ENCODE results near the gene MTHFD1L. TPM values are rescaled to one million over a fixed set of nuclear protein-coding genes. Genes with fewer than 3 reads are reported as not detected.

Gene MTHFD1L
- total RNA-seq, 4 donors from 2014 or later = 4.3 to 23.1 (median 4.7) TPM

DNA sequence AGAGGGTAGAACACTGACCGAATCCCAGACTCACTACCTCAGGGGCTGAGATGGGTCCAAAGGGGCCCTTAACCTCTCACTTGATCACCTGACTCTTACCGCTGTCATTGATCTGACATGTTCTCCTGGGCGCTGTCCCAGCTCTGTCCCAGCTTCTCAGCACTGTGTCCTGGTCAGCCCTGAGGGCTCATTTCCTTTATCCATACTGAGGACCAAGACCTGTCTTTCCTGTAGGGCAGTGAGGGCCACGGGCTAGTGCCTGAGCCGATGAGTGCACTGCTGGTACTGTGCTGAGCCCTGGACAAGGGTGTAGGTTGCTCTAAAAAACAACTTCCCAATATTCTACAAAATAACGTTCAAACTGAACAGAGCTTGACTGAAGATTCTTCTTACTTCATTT lies 131.5 kb downstream of the MTHFD1L start:
- TF ChIP-seq, protein P1, sequence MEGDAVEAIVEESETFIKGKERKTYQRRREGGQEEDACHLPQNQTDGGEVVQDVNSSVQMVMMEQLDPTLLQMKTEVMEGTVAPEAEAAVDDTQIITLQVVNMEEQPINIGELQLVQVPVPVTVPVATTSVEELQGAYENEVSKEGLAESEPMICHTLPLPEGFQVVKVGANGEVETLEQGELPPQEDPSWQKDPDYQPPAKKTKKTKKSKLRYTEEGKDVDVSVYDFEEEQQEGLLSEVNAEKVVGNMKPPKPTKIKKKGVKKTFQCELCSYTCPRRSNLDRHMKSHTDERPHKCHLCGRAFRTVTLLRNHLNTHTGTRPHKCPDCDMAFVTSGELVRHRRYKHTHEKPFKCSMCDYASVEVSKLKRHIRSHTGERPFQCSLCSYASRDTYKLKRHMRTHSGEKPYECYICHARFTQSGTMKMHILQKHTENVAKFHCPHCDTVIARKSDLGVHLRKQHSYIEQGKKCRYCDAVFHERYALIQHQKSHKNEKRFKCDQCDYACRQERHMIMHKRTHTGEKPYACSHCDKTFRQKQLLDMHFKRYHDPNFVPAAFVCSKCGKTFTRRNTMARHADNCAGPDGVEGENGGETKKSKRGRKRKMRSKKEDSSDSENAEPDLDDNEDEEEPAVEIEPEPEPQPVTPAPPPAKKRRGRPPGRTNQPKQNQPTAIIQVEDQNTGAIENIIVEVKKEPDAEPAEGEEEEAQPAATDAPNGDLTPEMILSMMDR (IDR thresholded peaks at IDR 0.05) = no peak
- no peak for TF ChIP-seq POLR2A (IDR thresholded peaks at IDR 0.05)
- no peaks in the 10 kb centered on the region for H3K27me3 ChIP-seq
- no peaks in the 10 kb centered on the region for H3K4me1 ChIP-seq
- H3K4me3 ChIP-seq = no peak overlapping the region
- no peak for DNase-seq
- no peaks in the 10 kb centered on the region for H3K36me3 ChIP-seq
- H3K9me3 ChIP-seq = no peaks in the 10 kb centered on the region
- H3K27ac ChIP-seq = no peak overlapping the region

- H3K27ac ChIP-seq = no peak overlapping the region
- H3K27me3 ChIP-seq = no peaks in the 10 kb centered on the region
- no peaks in the 10 kb centered on the region for H3K9me3 ChIP-seq
- H3K4me3 ChIP-seq = no peak overlapping the region
- TF ChIP-seq POLR2A (IDR thresholded peaks at IDR 0.05) = no peak
- TF ChIP-seq, protein P1 (IDR thresholded peaks at IDR 0.05) = no peak
- DNase-seq = no peak
- no peaks in the 10 kb centered on the region for H3K36me3 ChIP-seq
- peaks cover 0 to under 1% (median 0%) of the 10 kb centered on the region in 4 donors for H3K4me1 ChIP-seq
Observed at GRCh38 chr6:150999107-150999506, 133.6 kb downstream of the MTHFD1L start.

DNA sequence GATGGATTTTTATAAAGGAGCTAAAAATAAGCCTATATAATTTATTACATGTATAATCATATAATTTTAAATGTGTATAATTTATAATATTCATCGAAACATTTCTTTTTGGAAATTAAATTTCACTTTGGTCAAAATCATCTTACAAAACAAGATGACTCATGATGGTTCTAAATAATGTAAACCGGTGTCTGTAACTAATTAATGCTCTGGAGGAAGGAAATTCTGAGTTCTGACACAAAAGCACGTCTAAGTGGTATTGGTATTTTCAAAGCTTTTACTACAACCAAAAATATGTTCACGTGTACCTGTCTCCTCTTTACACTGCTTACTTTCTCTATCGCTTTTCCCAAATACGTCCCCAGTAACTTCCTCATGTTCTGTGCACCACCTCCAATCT lies 134.1 kb downstream of the MTHFD1L start:
- Histone ChIP-seq H3K27ac (no peak overlapping the region), H3K4me1 (peaks cover 0 to 5% (median 0%) of the 10 kb centered on the region in 4 donors), H3K4me3 (no peak overlapping the region), H3K9me3 (no peaks in the 10 kb centered on the region), H3K36me3 (no peaks in the 10 kb centered on the region), H3K27me3 (no peaks in the 10 kb centered on the region)
- TF ChIP-seq, protein P1 (IDR thresholded peaks at IDR 0.05) = no peak
- no peak for TF ChIP-seq POLR2A (IDR thresholded peaks at IDR 0.05)
- DNase-seq = no peak

DNA sequence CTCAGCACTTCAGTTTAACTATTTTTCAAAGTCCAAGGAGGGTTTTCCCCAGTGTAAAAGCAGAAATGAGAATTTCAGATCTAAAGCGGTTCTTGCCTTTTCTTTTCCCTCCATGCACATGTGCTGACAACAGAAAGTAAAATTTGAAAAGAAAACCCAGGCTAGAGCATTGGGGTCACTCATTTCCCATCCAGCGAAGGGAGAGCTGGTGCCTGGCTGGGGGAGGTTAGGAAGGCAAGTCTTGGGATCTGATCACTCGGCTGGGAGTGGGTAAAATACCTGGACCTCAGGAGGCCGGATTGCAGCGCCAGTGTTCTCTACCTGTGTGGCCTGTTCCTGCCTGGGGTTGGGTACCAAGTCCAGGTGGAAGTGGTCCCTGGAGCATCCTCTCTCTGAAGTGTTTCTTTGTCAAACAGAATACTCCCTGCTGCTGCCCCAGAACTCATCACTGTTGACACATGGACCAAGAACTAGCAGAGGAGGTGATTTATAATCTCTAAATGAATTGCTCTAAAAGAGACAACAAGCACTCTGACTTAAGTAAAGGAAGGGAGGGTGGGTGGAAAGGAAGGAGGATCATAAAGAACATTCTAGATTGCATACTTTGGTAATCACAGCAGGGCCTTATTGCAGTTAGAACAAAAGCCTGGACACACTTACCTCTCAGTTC lies 136.0 kb downstream of the MTHFD1L start:
- peaks cover 0 to 14% (median 0%) of the 10 kb centered on the region in 4 donors for H3K4me1 ChIP-seq
- H3K27me3 ChIP-seq = no peaks in the 10 kb centered on the region
- DNase-seq = no peak
- no peak overlapping the region for H3K4me3 ChIP-seq
- H3K36me3 ChIP-seq = no peaks in the 10 kb centered on the region
- H3K27ac ChIP-seq = no peak overlapping the region
- TF ChIP-seq POLR2A (IDR thresholded peaks at IDR 0.05) = no peak
- TF ChIP-seq, protein P1 (IDR thresholded peaks at IDR 0.05) = no peak
- no peaks in the 10 kb centered on the region for H3K9me3 ChIP-seq

GRCh38 chr6:151002057-151002450 lies 136.6 kb downstream of the MTHFD1L start:
- Histone ChIP-seq H3K27me3 (no peaks in the 10 kb centered on the region), H3K4me3 (no peak overlapping the region), H3K36me3 (no peaks in the 10 kb centered on the region), H3K4me1 (peaks cover 0 to 14% (median 0%) of the 10 kb centered on the region in 4 donors), H3K27ac (no peak overlapping the region), H3K9me3 (no peaks in the 10 kb centered on the region)
- TF ChIP-seq, protein P1 (IDR thresholded peaks at IDR 0.05) = no peak
- TF ChIP-seq POLR2A (IDR thresholded peaks at IDR 0.05) = no peak
- no peak for DNase-seq

All from Peyer's patch (tissue), 4 donors.